ENCODE measurements around the gene WNT3A.

Gene WNT3A

GRCh38 chr1:228071839-228072657 is 65.2 kb downstream of the WNT3A start:
- no peak for DNase-seq

GRCh38 chr1:228072658-228073043 is 65.9 kb downstream of the WNT3A start:
- no peak for DNase-seq

- DNase-seq: no peak
These were observed 66.5 kb downstream of the WNT3A start for GRCh38 chr1:228073061-228073856.

- DNase-seq: no peak
These were observed 67.2 kb downstream of the WNT3A start for GRCh38 chr1:228073857-228074545.

GRCh38 chr1:228074954-228075730 is 68.3 kb downstream of the WNT3A start:
- no peak for DNase-seq

- DNase-seq: no peak
These were observed 69.0 kb downstream of the WNT3A start for GRCh38 chr1:228075801-228076271.

GRCh38 chr1:228076796-228077430 is 70.1 kb downstream of the WNT3A start:
- DNase-seq: peak; percentile 10

GRCh38 chr1:228077565-228078330 is 71.0 kb downstream of the WNT3A start:
- DNase-seq: peak; percentile 15

GRCh38 chr1:228079013-228079412 is 72.2 kb downstream of the WNT3A start:
- DNase-seq: no peak

GRCh38 chr1:228079601-228080263 is 72.9 kb downstream of the WNT3A start:
- DNase-seq: no peak

- DNase-seq: no peak
These were observed 74.3 kb downstream of the WNT3A start for GRCh38 chr1:228081144-228081543.

- DNase-seq: no peak
These were observed 74.9 kb downstream of the WNT3A start for GRCh38 chr1:228081578-228082213.

GRCh38 chr1:228082214-228082917 is 75.6 kb downstream of the WNT3A start, which contains the start of gene ARF1:
TSS of gene ARF1 (plus strand) at chr1:228082708. CDS start at chr1:228097115, 14,407 bp downstream.
- DNase-seq: peak; percentile 94

- DNase-seq: no peak
These were observed 76.4 kb downstream of the WNT3A start for GRCh38 chr1:228082918-228083870.

- no peak for DNase-seq
These were observed 77.1 kb downstream of the WNT3A start for GRCh38 chr1:228083871-228084278.

GRCh38 chr1:228084325-228084724 is 77.5 kb downstream of the WNT3A start:
- DNase-seq: no peak

GRCh38 chr1:228084797-228085196 is 78.0 kb downstream of the WNT3A start:
- DNase-seq: no peak
